ENCODE data around the gene CAMKK2.

- TF ChIP-seq TFAP4 (IDR thresholded peaks at IDR 0.05; ENCODE audit: borderline replicate concordance, low read depth) (peak; percentile 51; the same call in 1 of the 2 replicates), U2AF2 (IDR thresholded peaks at IDR 0.05; ENCODE audit: low read depth, low read length) (no peak), POLR2A (IDR thresholded peaks at IDR 0.05; ENCODE audit: insufficient read depth in 1 of 2, low read depth in 2 of 2, low read length in 2 of 2) (no peak), E2F1 (CRISPR knock-in tag; IDR thresholded peaks at IDR 0.05) (no peak), SUZ12 (IDR thresholded peaks at IDR 0.05; ENCODE audit: low read depth, low read length) (no peak)
These were observed 57.7 kb downstream of the CAMKK2 start for GRCh38 chr12:121238604-121239350.
